ENCODE results near the gene ATE1.

DNA sequence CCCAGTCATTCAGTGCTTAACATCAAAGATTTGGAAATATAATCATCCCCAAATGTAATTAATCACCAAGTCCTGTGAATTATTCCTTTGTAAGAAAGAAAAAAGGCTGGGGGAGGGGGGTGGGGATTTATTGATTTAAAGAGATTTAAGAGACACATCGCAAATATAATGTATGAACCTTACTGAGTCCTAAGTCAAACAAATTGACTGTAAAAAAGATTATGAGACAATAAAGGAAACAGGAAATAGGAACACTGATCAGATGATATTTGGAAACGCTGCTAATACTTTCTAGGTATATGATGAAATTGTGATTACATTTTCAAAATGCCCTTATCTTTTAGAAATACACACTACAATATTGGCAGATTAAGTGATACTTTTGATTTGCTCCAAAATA, 92.5 kb downstream of the ATE1 start:
- TF ChIP-seq, protein P1, sequence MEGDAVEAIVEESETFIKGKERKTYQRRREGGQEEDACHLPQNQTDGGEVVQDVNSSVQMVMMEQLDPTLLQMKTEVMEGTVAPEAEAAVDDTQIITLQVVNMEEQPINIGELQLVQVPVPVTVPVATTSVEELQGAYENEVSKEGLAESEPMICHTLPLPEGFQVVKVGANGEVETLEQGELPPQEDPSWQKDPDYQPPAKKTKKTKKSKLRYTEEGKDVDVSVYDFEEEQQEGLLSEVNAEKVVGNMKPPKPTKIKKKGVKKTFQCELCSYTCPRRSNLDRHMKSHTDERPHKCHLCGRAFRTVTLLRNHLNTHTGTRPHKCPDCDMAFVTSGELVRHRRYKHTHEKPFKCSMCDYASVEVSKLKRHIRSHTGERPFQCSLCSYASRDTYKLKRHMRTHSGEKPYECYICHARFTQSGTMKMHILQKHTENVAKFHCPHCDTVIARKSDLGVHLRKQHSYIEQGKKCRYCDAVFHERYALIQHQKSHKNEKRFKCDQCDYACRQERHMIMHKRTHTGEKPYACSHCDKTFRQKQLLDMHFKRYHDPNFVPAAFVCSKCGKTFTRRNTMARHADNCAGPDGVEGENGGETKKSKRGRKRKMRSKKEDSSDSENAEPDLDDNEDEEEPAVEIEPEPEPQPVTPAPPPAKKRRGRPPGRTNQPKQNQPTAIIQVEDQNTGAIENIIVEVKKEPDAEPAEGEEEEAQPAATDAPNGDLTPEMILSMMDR (IDR thresholded peaks at IDR 0.05 in 2 of 3, conservative IDR thresholded peaks at IDR 0.05 in 1 of 3; ENCODE audit: control insufficient read depth in 2 of 3, extremely low read depth in 1 of 3, insufficient read depth in 1 of 3, low read depth in 3 of 3, low read length in 3 of 3) = no peak
- TF ChIP-seq, protein P2, sequence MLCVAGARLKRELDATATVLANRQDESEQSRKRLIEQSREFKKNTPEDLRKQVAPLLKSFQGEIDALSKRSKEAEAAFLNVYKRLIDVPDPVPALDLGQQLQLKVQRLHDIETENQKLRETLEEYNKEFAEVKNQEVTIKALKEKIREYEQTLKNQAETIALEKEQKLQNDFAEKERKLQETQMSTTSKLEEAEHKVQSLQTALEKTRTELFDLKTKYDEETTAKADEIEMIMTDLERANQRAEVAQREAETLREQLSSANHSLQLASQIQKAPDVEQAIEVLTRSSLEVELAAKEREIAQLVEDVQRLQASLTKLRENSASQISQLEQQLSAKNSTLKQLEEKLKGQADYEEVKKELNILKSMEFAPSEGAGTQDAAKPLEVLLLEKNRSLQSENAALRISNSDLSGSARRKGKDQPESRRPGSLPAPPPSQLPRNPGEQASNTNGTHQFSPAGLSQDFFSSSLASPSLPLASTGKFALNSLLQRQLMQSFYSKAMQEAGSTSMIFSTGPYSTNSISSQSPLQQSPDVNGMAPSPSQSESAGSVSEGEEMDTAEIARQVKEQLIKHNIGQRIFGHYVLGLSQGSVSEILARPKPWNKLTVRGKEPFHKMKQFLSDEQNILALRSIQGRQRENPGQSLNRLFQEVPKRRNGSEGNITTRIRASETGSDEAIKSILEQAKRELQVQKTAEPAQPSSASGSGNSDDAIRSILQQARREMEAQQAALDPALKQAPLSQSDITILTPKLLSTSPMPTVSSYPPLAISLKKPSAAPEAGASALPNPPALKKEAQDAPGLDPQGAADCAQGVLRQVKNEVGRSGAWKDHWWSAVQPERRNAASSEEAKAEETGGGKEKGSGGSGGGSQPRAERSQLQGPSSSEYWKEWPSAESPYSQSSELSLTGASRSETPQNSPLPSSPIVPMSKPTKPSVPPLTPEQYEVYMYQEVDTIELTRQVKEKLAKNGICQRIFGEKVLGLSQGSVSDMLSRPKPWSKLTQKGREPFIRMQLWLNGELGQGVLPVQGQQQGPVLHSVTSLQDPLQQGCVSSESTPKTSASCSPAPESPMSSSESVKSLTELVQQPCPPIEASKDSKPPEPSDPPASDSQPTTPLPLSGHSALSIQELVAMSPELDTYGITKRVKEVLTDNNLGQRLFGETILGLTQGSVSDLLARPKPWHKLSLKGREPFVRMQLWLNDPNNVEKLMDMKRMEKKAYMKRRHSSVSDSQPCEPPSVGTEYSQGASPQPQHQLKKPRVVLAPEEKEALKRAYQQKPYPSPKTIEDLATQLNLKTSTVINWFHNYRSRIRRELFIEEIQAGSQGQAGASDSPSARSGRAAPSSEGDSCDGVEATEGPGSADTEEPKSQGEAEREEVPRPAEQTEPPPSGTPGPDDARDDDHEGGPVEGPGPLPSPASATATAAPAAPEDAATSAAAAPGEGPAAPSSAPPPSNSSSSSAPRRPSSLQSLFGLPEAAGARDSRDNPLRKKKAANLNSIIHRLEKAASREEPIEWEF (IDR thresholded peaks at IDR 0.05; ENCODE audit: insufficient replicate concordance, low read depth, low read length) = no peak
- TF ChIP-seq RELA (IDR thresholded peaks at IDR 0.05; ENCODE audit: borderline replicate concordance, partially characterized antibody) (no peak), TAF1 (IDR thresholded peaks at IDR 0.05; ENCODE audit: borderline replicate concordance, low read depth, low read length) (no peak), BRCA1 (IDR thresholded peaks at IDR 0.05; ENCODE audit: low read depth, low read length) (no peak), SMC3 (IDR thresholded peaks at IDR 0.05; ENCODE audit: borderline replicate concordance, low read length) (no peak), TCF3 (IDR thresholded peaks at IDR 0.05; ENCODE audit: borderline replicate concordance, insufficient read depth, low read depth, low read length) (no peak), NFXL1 (IDR thresholded peaks at IDR 0.05; ENCODE audit: borderline replicate concordance) (no peak), POLR2AphosphoS5 (IDR thresholded peaks at IDR 0.05; ENCODE audit: low read length) (no peak), TCF12 (IDR thresholded peaks at IDR 0.05; ENCODE audit: low read depth, low read length) (no peak), NR2C2 (IDR thresholded peaks at IDR 0.05; ENCODE audit: borderline replicate concordance, control insufficient read depth, insufficient read length, low read depth) (no peak)
- TF ChIP-seq, protein P3, sequence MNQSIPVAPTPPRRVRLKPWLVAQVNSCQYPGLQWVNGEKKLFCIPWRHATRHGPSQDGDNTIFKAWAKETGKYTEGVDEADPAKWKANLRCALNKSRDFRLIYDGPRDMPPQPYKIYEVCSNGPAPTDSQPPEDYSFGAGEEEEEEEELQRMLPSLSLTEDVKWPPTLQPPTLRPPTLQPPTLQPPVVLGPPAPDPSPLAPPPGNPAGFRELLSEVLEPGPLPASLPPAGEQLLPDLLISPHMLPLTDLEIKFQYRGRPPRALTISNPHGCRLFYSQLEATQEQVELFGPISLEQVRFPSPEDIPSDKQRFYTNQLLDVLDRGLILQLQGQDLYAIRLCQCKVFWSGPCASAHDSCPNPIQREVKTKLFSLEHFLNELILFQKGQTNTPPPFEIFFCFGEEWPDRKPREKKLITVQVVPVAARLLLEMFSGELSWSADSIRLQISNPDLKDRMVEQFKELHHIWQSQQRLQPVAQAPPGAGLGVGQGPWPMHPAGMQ (IDR thresholded peaks at IDR 0.05; ENCODE audit: borderline replicate concordance) = no peak
- TF ChIP-seq, protein P4, sequence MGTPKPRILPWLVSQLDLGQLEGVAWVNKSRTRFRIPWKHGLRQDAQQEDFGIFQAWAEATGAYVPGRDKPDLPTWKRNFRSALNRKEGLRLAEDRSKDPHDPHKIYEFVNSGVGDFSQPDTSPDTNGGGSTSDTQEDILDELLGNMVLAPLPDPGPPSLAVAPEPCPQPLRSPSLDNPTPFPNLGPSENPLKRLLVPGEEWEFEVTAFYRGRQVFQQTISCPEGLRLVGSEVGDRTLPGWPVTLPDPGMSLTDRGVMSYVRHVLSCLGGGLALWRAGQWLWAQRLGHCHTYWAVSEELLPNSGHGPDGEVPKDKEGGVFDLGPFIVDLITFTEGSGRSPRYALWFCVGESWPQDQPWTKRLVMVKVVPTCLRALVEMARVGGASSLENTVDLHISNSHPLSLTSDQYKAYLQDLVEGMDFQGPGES (IDR thresholded peaks at IDR 0.05) = no peak
- TF ChIP-seq, protein P5, sequence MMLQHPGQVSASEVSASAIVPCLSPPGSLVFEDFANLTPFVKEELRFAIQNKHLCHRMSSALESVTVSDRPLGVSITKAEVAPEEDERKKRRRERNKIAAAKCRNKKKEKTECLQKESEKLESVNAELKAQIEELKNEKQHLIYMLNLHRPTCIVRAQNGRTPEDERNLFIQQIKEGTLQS (IDR thresholded peaks at IDR 0.05; ENCODE audit: borderline replicate concordance, extremely low read depth, low read depth, low read length) = no peak

Measured in GM12878 (cell line).